ENCODE results near the gene RNF2. TPM values are rescaled to one million over a fixed set of nuclear protein-coding genes. Genes with fewer than 3 reads are reported as not detected.

RNF2 gene
- polyA plus RNA-seq, 2 donors = 3.4 to 5.6 TPM

GRCh38 chr1:185027252-185027882 is 18.0 kb upstream of the RNF2 start:
- H3K27ac ChIP-seq (ENCODE audit: low read depth in 2 of 2, low read length in 1 of 2) = no peak overlapping the region
- peaks cover 6 to 7% of the 10 kb centered on the region in 2 donors for H3K9me3 ChIP-seq (ENCODE audit: control insufficient read depth in 2 of 2, insufficient read depth in 1 of 2, low read depth in 1 of 2, low read length in 1 of 2)
- no peaks in the 10 kb centered on the region for H3K36me3 ChIP-seq (ENCODE audit: control insufficient read depth in 2 of 2, insufficient read depth in 2 of 2, low read length in 1 of 2)
- H3K27me3 ChIP-seq (ENCODE audit: control insufficient read depth in 1 of 2, insufficient read depth in 2 of 2, low read length in 2 of 2) = no peaks in the 10 kb centered on the region
- H3K4me1 ChIP-seq (ENCODE audit: control insufficient read depth in 2 of 2, insufficient read depth in 2 of 2, low read length in 1 of 2) = no peaks in the 10 kb centered on the region
- WGBS, 2 donors = 94 to 97% methylated on average over 4 of the region's 4 CpGs
- H3K4me3 ChIP-seq (ENCODE audit: low read depth in 1 of 2, low read length in 2 of 2) = no peak overlapping the region

- Histone ChIP-seq H3K4me3 (ENCODE audit: low read depth in 1 of 2, low read length in 2 of 2) (no peak overlapping the region), H3K4me1 (ENCODE audit: control insufficient read depth in 2 of 2, insufficient read depth in 2 of 2, low read length in 1 of 2) (no peaks in the 10 kb centered on the region)
Observed at GRCh38 chr1:185033686-185034085, 11.7 kb upstream of the RNF2 start.

GRCh38 chr1:185035258-185035657 is 10.1 kb upstream of the RNF2 start:
- H3K27ac ChIP-seq (ENCODE audit: low read depth in 2 of 2, low read length in 1 of 2) = no peak overlapping the region
- H3K4me3 ChIP-seq (ENCODE audit: low read depth in 1 of 2, low read length in 2 of 2) = no peak overlapping the region
- no peaks in the 10 kb centered on the region for H3K9me3 ChIP-seq (ENCODE audit: control insufficient read depth in 2 of 2, insufficient read depth in 1 of 2, low read depth in 1 of 2, low read length in 1 of 2)
- 83 to 85% methylated on average over 1 of the region's 1 CpG for WGBS, 2 donors
- no peaks in the 10 kb centered on the region for H3K4me1 ChIP-seq (ENCODE audit: control insufficient read depth in 2 of 2, insufficient read depth in 2 of 2, low read length in 1 of 2)
- H3K27me3 ChIP-seq (ENCODE audit: control insufficient read depth in 1 of 2, insufficient read depth in 2 of 2, low read length in 2 of 2) = no peaks in the 10 kb centered on the region
- H3K36me3 ChIP-seq (ENCODE audit: control insufficient read depth in 2 of 2, insufficient read depth in 2 of 2, low read length in 1 of 2) = no peaks in the 10 kb centered on the region

More at GRCh38 chr1:185033686-185034085, 11.7 kb upstream of the RNF2 start:
- no peaks in the 10 kb centered on the region for H3K36me3 ChIP-seq (ENCODE audit: control insufficient read depth in 2 of 2, insufficient read depth in 2 of 2, low read length in 1 of 2)
- no peaks in the 10 kb centered on the region for H3K27me3 ChIP-seq (ENCODE audit: control insufficient read depth in 1 of 2, insufficient read depth in 2 of 2, low read length in 2 of 2)
- WGBS, 2 donors = 68 to 71% methylated on average over 3 of the region's 3 CpGs
- H3K27ac ChIP-seq (ENCODE audit: low read depth in 2 of 2, low read length in 1 of 2) = no peak overlapping the region
- no peaks in the 10 kb centered on the region for H3K9me3 ChIP-seq (ENCODE audit: control insufficient read depth in 2 of 2, insufficient read depth in 1 of 2, low read depth in 1 of 2, low read length in 1 of 2)

- Histone ChIP-seq H3K36me3 (ENCODE audit: control insufficient read depth in 2 of 2, insufficient read depth in 2 of 2, low read length in 1 of 2) (no peaks in the 10 kb centered on the region), H3K4me3 (ENCODE audit: low read depth in 1 of 2, low read length in 2 of 2) (no peak overlapping the region), H3K4me1 (ENCODE audit: control insufficient read depth in 2 of 2, insufficient read depth in 2 of 2, low read length in 1 of 2) (no peaks in the 10 kb centered on the region), H3K27ac (ENCODE audit: low read depth in 2 of 2, low read length in 1 of 2) (no peak overlapping the region), H3K27me3 (ENCODE audit: control insufficient read depth in 1 of 2, insufficient read depth in 2 of 2, low read length in 2 of 2) (no peaks in the 10 kb centered on the region), H3K9me3 (ENCODE audit: control insufficient read depth in 2 of 2, insufficient read depth in 1 of 2, low read depth in 1 of 2, low read length in 1 of 2) (no peaks in the 10 kb centered on the region)
- WGBS, 2 donors = 88 to 89% methylated on average over 7 of the region's 7 CpGs
Observed at GRCh38 chr1:185038813-185039376, 6.5 kb upstream of the RNF2 start.

- Histone ChIP-seq H3K27me3 (ENCODE audit: control insufficient read depth in 1 of 2, insufficient read depth in 2 of 2, low read length in 2 of 2) (no peaks in the 10 kb centered on the region), H3K4me3 (ENCODE audit: low read depth in 1 of 2, low read length in 2 of 2) (no peak overlapping the region), H3K36me3 (ENCODE audit: control insufficient read depth in 2 of 2, insufficient read depth in 2 of 2, low read length in 1 of 2) (no peaks in the 10 kb centered on the region), H3K27ac (ENCODE audit: low read depth in 2 of 2, low read length in 1 of 2) (no peak overlapping the region), H3K4me1 (ENCODE audit: control insufficient read depth in 2 of 2, insufficient read depth in 2 of 2, low read length in 1 of 2) (no peaks in the 10 kb centered on the region), H3K9me3 (ENCODE audit: control insufficient read depth in 2 of 2, insufficient read depth in 1 of 2, low read depth in 1 of 2, low read length in 1 of 2) (no peaks in the 10 kb centered on the region)
- 78 to 84% methylated on average over 4 of the region's 4 CpGs for WGBS, 2 donors
Observed at GRCh38 chr1:185039726-185040407, 5.5 kb upstream of the RNF2 start.

- Histone ChIP-seq H3K36me3 (ENCODE audit: control insufficient read depth in 2 of 2, insufficient read depth in 2 of 2, low read length in 1 of 2) (no peaks in the 10 kb centered on the region), H3K9me3 (ENCODE audit: control insufficient read depth in 2 of 2, insufficient read depth in 1 of 2, low read depth in 1 of 2, low read length in 1 of 2) (no peaks in the 10 kb centered on the region), H3K27ac (ENCODE audit: low read depth in 2 of 2, low read length in 1 of 2) (no peak overlapping the region), H3K4me1 (ENCODE audit: control insufficient read depth in 2 of 2, insufficient read depth in 2 of 2, low read length in 1 of 2) (no peaks in the 10 kb centered on the region), H3K4me3 (ENCODE audit: low read depth in 1 of 2, low read length in 2 of 2) (no peak overlapping the region), H3K27me3 (ENCODE audit: control insufficient read depth in 1 of 2, insufficient read depth in 2 of 2, low read length in 2 of 2) (no peaks in the 10 kb centered on the region)
- 58 to 61% methylated on average over 1 of the region's 1 CpG for WGBS, 2 donors
Observed at GRCh38 chr1:185040408-185040735, 5.0 kb upstream of the RNF2 start.

- H3K36me3 ChIP-seq (ENCODE audit: control insufficient read depth in 2 of 2, insufficient read depth in 2 of 2, low read length in 1 of 2) = no peaks in the 10 kb centered on the region
- no peak overlapping the region for H3K4me3 ChIP-seq (ENCODE audit: low read depth in 1 of 2, low read length in 2 of 2)
- 43 to 60% methylated on average over 1 of the region's 1 CpG for WGBS, 2 donors
- H3K27me3 ChIP-seq (ENCODE audit: control insufficient read depth in 1 of 2, insufficient read depth in 2 of 2, low read length in 2 of 2) = no peaks in the 10 kb centered on the region
- H3K4me1 ChIP-seq (ENCODE audit: control insufficient read depth in 2 of 2, insufficient read depth in 2 of 2, low read length in 1 of 2) = no peaks in the 10 kb centered on the region
- H3K27ac ChIP-seq (ENCODE audit: low read depth in 2 of 2, low read length in 1 of 2) = no peak overlapping the region
- no peaks in the 10 kb centered on the region for H3K9me3 ChIP-seq (ENCODE audit: control insufficient read depth in 2 of 2, insufficient read depth in 1 of 2, low read depth in 1 of 2, low read length in 1 of 2)
Observed at GRCh38 chr1:185041742-185042141, 3.6 kb upstream of the RNF2 start.

- no peaks in the 10 kb centered on the region for H3K36me3 ChIP-seq (ENCODE audit: control insufficient read depth in 2 of 2, insufficient read depth in 2 of 2, low read length in 1 of 2)
- no peak overlapping the region for H3K4me3 ChIP-seq (ENCODE audit: low read depth in 1 of 2, low read length in 2 of 2)
- no peaks in the 10 kb centered on the region for H3K9me3 ChIP-seq (ENCODE audit: control insufficient read depth in 2 of 2, insufficient read depth in 1 of 2, low read depth in 1 of 2, low read length in 1 of 2)
- no peaks in the 10 kb centered on the region for H3K27me3 ChIP-seq (ENCODE audit: control insufficient read depth in 1 of 2, insufficient read depth in 2 of 2, low read length in 2 of 2)
- 89 to 91% methylated on average over 6 of the region's 6 CpGs for WGBS, 2 donors
- no peaks in the 10 kb centered on the region for H3K4me1 ChIP-seq (ENCODE audit: control insufficient read depth in 2 of 2, insufficient read depth in 2 of 2, low read length in 1 of 2)
- H3K27ac ChIP-seq (ENCODE audit: low read depth in 2 of 2, low read length in 1 of 2) = no peak overlapping the region
Observed at GRCh38 chr1:185042737-185043136, 2.6 kb upstream of the RNF2 start.

- no peak overlapping the region for H3K4me3 ChIP-seq (ENCODE audit: low read depth in 1 of 2, low read length in 2 of 2)
- no peaks in the 10 kb centered on the region for H3K27me3 ChIP-seq (ENCODE audit: control insufficient read depth in 1 of 2, insufficient read depth in 2 of 2, low read length in 2 of 2)
- no peaks in the 10 kb centered on the region for H3K4me1 ChIP-seq (ENCODE audit: control insufficient read depth in 2 of 2, insufficient read depth in 2 of 2, low read length in 1 of 2)
- no peaks in the 10 kb centered on the region for H3K36me3 ChIP-seq (ENCODE audit: control insufficient read depth in 2 of 2, insufficient read depth in 2 of 2, low read length in 1 of 2)
- H3K27ac ChIP-seq (ENCODE audit: low read depth in 2 of 2, low read length in 1 of 2) = peak overlapping the region in 1 of 2 donors; percentile 21
- 76 to 80% methylated on average over 8 of the region's 8 CpGs for WGBS, 2 donors
- H3K9me3 ChIP-seq (ENCODE audit: control insufficient read depth in 2 of 2, insufficient read depth in 1 of 2, low read depth in 1 of 2, low read length in 1 of 2) = no peaks in the 10 kb centered on the region
Observed at GRCh38 chr1:185044387-185044786, 971 bp upstream of the RNF2 start.
